ENCODE data around the gene ARMC3. TPM values are rescaled to one million over a fixed set of nuclear protein-coding genes. Genes with fewer than 3 reads are reported as not detected.

The ARMC3 gene
- total and polyA plus RNA-seq, 2 experiments from 2014 or later: 0.24 TPM; not detected in 1

- TF ChIP-seq ZNF462 (CRISPR knock-in tag; IDR thresholded peaks at IDR 0.05) (no peak), CREB1 (CRISPR knock-in tag; IDR thresholded peaks at IDR 0.05; ENCODE audit: low read depth) (no peak), EZH2phosphoT487 (IDR thresholded peaks at IDR 0.05; ENCODE audit: unreplicated experiment) (no peak), CTCF (conservative IDR thresholded peaks at IDR 0.05; ENCODE audit: low read depth in 2 of 2) (no peak), JUNB (IDR thresholded peaks at IDR 0.05; ENCODE audit: unreplicated experiment) (no peak), NANOG (IDR thresholded peaks at IDR 0.05; ENCODE audit: borderline replicate concordance) (no peak)
Measured at GRCh38 chr10:22895252-22895651, 32.6 kb upstream of the ARMC3 start (continued).

GRCh38 chr10:22897371-22897770, 30.5 kb upstream of the ARMC3 start:
- H3K27me3 Mint-ChIP-seq (ENCODE audit: insufficient read depth, low read depth, poor library complexity): peaks cover 1% of the 10 kb centered on the region
- no peaks in the 10 kb centered on the region for H3K4me1 ChIP-seq (ENCODE audit: insufficient read depth)
- no peaks in the 10 kb centered on the region for H3K27me3 ChIP-seq (ENCODE audit: insufficient read depth)
- H3K4me2 ChIP-seq: no peak overlapping the region
- no peak overlapping the region for H3K4me3 ChIP-seq
- H3K36me3 Mint-ChIP-seq (ENCODE audit: low read depth): no peaks in the 10 kb centered on the region
- H3K9me2 ChIP-seq (ENCODE audit: insufficient read depth): 0 out of 2 replicates have a peak, but pooled peaks cover 1% of the 10 kb centered on the region
- H3K36me3 ChIP-seq (ENCODE audit: insufficient read depth): 0 out of 2 replicates have a peak, but pooled peaks cover 5% of the 10 kb centered on the region
- peaks cover 17% of the 10 kb centered on the region for H3K9me3 Mint-ChIP-seq
- ATAC-seq: no peak
- no peaks in the 10 kb centered on the region for H3K79me2 ChIP-seq (replicated peaks; ENCODE audit: insufficient read depth)
- H3K27ac Mint-ChIP-seq: no peak overlapping the region; the same call in 1 of the 2 replicates
- no peaks in the 10 kb centered on the region; the same call in 2 of the 3 replicates for H3K4me1 Mint-ChIP-seq
- peak overlapping the region; percentile 67; the same call in 1 of the 2 replicates for H2AFZ ChIP-seq
- no peaks in the 10 kb centered on the region for H4K20me1 ChIP-seq (replicated peaks; ENCODE audit: insufficient read depth)
- H3F3A ChIP-seq (replicated peaks; ENCODE audit: low read depth): no peaks in the 10 kb centered on the region
- no peak overlapping the region for H3K4me3 Mint-ChIP-seq
- H3K27ac ChIP-seq (ENCODE audit: low read depth): no peak overlapping the region
- no peak for DNase-seq (ENCODE audit: low spot score)
- TF ChIP-seq CREB1 (CRISPR knock-in tag; IDR thresholded peaks at IDR 0.05; ENCODE audit: low read depth) (no peak), CTCF (conservative IDR thresholded peaks at IDR 0.05; ENCODE audit: low read depth in 2 of 2) (no peak), ZNF331 (CRISPR knock-in tag; IDR thresholded peaks at IDR 0.05; ENCODE audit: low read depth) (no peak)

All from GM23338 (cell line).